Kidney tubule cell (primary cell): Measurements from ENCODE around the gene C1orf35.

Source experiments
- DNase-seq: peaks from one replicate; pipeline ENCODE4 v3.0.0-alpha.2; 2018; ENCODE audit warnings: low spot score

C1orf35 gene

DNA sequence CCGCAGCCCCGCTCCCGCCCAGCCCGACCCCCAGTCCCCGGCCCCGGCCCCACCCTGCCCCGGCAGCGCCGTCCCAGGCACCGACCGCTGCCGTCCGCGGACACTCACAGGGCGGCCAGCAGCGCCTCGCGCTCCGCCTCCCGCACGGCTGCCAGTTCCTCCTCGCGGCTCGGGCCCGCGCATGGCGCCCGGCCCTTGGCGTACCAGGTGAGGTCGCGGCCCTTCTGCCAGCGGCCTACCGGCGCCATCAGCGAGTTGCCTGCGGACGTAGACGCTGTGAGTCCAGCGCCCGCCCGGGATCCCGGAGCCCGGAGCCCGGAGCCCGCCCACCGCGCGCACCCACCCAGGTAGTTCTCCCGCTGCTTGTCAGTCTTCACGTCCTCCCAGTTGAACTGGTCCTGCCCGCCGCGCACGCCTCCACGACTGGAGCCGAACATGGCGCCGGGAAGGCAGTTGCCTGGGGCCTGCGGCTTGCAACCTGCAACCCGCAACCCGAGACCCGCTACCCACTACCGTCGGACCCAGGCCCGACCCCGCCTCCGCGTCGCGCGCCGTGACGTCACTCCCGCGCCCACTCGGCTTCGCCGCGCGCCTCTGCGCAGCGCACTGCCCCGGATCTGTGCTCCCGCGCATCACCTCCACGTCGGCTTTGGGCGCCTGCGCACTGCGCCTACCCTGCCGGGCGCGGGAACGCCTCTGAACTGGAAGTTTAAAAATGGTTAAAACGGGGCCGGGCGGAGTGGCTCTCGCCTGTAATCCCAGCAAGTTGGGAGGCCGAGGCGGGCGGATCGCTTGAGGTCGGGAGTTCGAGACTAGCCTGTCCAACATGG is at the start of gene C1orf35:
Gene C1orf35 (minus strand): TSS at position 535 of the 830 bp plus-strand sequence. CDS start 98 bp downstream, at position 437.
- peak; percentile 93 for DNase-seq

DNA sequence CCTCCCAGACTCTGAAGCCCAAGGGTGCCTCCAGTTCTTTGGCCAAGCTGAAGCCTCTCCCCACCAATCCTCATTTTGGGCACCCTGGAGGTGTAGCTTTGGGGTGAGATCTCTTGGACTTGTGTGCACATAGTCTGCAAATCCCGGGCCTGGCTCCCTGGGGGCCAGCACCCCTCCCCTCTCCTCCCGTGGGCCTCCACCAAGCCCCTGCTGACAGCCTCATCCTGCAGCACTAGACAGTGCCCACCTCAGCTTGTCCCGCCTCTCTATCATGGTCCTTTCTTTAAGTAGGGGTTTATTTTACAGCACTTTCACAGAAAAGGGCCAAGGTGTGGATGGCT is 49.8 kb upstream of the C1orf35 start:
- no peak for DNase-seq

DNA sequence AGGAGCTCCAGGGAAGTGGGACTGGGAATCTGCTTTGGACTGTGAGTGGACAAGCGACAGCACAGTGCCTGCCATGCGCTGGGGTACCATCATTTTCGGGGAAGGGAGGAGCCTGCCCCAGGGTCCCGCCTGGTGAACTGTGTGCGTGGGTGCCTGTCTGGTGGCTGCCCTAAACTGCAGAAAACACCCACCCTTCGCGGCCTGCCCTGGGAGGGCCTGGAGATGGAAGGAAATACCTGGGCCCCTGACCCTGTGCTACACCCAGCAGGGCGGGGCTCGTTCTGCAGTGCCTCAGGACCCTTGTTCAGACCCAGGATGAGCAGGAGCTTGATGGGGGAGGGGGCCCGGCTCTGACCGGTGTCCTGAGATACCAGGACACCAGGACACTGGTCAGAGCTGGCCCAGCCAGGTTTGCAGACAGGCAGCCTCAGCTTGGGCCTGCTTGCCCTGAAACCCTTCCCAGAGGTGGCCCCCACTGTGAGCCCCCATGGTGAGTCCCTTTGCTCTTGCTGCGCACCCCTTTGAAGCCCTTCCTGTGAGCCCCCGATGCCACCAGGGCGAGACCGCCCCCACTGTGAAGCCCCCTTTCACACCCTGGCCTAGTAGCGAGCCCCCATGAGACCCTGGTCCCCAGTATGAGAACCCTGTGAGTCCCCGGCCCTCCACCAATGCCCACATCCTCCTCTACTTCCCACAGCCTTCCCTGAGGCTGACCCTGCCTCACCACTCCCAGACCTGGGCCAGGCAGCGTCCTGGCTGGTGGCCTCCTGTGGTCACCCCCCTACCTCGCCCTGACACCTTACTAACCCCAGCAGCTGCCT is 49.2 kb upstream of the C1orf35 start:
- DNase-seq, result no peak

DNA sequence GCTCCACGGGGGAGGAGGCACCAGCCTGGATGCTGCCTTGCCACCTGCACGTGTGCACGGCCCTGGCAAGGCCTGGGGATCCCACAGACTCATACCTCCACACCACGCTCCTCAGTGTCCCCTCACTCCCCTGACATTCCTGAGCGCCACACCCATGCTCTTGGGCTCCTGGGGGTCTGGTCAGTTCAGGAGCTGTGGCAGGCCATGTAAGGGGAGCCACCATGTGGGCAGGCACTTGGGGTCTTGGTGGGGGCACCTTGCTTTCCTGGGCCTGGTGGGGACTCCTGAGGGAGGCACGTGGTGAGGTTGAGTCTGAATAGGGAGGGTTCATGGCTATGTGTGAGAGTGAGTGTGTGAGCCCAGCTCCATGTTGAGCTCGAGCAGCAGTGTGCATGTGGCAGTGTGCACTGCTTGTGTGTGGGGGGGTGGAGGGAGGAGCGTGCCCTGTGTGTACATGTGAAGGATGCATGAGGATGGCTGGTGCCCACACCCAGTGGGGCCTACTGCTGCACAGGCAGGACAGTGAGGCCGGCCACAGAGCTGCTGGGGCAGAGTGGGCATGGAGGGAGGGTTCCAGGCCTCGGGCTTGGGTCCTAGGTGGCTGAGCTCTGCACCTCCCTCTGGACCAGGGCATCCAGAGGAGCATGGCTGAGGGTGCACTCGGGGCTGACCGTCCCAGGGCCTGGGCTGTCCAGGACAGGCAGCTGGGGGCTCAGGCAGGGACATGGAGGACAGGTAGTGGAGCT is 48.2 kb upstream of the C1orf35 start:
- no peak for DNase-seq

DNA sequence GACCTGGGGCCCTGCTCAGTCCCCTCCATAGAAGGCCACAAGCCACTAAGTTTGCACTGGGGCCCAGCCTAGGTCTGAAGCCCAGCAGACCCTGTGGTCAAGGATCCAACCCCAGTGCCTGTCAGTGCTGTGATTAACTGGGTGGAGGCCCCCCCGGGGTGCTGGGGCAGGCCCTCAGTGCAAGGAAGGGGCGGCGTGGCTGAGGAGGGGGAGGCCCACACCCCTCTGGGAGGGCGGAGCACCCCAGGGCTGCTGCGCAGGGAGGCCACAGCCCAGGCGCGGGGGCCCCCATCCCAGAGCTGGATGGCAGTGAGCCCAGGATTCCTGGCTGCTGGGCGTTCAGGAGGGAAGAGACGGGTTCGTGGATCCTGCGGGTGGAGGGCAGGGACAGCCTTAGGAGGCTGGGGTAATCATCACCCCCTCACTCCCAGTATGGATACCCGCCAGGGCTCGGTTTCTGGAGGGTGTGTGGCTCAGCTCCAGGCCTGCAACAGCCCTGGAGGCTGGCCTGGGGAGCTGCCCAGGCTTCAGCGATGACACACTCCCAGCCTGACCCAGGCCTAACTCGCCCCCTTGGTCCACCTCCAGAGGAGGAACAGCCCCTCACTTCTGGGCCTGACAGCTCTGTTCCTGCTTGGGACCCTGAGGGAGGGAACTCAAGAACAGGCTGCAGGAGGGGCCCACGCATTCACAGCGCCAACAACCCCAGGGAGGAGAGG is 47.5 kb upstream of the C1orf35 start:
- peak; percentile 12 for DNase-seq

DNA sequence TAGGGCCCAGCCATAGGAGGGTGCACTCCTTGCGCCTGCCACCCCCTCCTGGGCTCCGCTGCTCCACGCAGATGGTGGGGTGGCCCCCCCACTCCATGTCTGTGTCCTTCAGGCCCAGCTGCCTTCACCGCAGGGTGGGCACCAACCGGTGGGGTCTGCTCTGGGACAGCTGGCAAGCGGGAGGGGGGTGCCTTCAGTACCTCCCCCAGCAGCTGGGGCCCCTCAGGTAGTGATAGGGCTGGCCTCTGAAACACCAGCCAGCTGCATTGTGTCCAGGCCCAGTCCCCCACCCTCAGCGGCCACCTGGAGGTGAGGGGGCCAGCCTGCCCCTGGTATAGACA is 47.0 kb upstream of the C1orf35 start:
- DNase-seq, result no peak

DNA sequence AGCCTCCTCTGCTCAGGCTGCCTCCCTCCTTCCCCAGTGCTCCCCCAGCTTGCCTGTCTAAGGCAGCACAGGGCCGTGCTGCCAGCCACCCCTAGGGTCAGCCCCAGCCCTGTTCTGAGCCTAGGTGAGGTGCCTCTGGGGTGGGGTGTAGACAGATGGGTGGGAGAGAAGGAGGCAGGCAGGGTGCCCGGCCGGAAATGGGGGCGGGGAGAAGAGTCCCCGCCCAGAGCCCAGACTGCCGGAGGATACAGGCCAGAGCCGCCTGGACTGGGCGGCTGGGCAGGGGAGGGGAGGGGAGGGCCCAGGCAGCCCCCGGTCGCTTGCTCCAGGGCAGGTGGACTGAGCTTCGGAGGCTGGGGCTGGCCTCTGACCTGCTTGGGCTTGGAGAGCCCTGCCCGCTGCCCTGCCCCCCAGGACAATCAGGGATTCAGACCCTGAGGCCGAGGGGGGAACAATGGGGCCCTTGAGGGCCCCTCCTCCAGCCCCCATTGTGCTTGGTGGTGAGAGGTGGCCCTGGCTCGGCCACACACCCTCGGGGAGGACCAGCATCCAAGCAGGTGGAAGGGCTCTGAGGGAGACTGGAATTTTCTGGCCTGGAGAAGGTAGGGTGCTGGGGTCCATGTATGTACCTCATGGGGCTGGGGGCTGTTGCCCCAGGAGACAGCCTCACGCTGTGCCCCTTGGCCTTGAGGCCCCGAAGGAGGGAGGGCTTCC is 46.4 kb upstream of the C1orf35 start, which contains the start of gene GJC2:
Gene GJC2 (plus strand): TSS at position 525 of the 714 bp plus-strand sequence. CDS start 7,829 bp downstream, outside the sequence.
- DNase-seq, result no peak

DNA sequence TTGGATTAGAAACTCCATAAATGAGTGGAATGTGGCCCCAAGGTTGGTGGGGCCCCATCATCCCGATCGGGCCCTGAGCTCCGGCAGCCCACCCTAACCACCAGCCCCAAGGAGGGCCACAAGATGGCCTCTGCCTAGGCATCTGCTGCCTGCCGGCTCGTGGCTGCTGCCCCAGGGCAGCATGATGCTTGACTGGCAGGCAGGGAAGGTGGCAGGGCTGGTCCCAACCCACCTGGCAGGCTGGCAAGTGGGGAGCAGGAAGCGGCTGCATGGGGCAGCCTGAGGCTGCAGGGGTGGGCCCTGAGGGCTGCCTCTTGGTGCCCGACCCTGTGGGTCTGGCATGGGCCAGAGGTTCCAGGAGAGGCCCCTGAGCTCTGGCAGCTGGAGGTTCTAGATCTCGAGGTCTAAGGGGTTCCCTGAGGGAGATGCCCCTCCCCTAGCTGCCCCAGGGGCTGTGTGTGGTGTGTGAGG is 45.8 kb upstream of the C1orf35 start:
- DNase-seq, result no peak

DNA sequence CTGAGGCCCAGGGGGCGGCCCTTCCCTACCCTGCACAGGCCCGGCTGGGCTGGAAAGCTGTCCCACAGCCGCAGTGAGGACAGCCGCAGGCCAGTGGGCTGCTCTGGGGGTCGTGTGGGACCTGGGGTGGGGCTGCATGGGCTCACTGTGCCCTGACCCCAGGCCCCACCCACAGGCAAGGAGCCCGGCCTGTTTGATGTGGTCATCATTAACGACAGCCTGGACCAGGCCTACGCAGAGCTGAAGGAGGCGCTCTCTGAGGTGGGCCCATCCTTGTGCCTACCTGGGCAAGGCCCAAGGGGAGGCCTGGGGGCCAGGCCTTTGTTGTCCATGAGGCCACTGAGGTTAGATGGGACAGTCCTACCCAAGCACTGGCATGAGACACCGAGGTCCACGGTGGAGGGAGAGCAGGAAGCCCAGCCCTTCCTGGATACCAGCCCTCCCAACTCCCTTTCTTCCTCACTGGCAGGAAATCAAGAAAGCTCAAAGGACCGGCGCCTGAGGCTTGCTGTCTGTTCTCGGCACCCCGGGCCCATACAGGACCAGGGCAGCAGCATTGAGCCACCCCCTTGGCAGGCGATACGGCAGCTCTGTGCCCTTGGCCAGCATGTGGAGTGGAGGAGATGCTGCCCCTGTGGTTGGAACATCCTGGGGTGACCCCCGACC is 45.2 kb upstream of the C1orf35 start:
- DNase-seq, result no peak

DNA sequence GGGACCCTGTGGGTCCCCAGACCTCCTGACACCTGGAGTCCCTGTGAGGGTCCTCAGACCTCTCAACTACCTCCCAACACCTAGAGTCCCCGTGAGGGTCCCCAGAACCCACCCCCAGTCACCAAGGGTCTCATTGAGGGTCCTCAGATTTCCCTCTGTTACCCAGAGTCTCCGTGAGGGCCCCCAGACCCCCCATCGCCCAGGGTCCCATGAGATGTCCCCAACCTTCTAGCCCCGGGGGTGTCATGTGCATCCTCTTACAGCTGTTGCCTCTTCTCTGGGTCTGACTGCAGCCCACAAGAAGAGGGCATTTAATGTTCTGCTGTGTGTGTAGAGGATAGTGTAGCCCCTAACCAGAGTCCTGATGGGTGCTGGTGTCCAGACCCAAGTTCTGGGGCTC is 44.6 kb upstream of the C1orf35 start:
- DNase-seq, result no peak

DNA sequence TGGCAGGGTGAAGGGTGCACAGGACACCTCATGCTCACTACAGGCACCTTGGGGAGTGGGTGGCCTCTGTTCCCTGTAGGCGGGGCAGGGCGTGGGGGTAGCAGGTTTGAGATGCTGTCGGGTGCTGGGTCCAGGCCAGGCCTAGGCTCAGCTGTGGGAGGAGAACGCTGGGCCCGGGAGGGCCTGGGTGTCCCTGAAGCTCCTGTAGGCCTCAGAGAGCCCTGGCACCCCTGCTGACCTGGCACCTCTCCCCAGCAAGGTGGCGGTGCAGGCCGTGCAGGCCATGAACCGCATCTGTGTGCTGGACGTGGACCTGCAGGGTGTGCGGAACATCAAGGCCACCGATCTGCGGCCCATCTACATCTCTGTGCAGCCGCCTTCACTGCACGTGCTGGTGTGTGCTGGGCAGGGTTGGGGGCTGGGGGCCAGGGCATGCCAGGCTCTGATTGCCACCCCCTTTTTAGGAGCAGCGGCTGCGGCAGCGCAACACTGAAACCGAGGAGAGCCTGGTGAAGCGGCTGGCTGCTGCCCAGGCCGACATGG is 44.1 kb upstream of the C1orf35 start:
- DNase-seq, result no peak

DNA sequence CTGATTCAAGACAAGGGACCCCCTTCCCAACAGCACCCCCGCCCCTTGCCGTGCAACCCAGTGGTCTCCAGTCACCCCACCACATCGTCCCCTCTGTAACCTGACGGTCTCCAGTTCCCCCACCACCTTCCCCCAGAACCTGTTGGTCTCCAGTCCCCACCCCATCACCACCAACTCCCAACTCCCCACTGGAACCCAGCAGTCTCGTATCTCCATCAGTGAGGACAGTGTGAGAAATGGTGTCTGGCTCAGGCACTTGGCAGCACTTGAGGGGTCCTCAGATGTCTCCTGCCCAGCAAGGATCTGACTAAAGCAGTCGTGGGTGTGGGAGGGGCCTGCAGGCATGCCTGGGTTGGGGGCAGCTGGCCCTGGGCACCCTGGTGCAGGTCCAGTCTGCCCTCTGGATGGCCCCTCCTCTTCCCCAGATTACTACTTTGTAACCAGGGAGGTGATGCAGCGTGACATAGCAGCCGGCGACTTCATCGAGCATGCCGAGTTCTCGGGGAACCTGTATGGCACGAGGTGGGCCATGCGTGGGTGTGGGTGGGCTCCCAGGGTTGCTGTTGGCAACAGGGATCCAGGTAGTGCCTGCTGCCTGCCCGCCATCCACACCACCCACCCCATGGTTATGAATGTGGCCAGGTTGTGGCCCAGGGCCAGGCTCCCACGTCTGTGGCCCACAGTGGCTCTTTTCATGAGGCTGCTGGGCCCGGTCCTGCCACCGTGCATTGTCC is 43.5 kb upstream of the C1orf35 start:
- DNase-seq, result no peak

DNA sequence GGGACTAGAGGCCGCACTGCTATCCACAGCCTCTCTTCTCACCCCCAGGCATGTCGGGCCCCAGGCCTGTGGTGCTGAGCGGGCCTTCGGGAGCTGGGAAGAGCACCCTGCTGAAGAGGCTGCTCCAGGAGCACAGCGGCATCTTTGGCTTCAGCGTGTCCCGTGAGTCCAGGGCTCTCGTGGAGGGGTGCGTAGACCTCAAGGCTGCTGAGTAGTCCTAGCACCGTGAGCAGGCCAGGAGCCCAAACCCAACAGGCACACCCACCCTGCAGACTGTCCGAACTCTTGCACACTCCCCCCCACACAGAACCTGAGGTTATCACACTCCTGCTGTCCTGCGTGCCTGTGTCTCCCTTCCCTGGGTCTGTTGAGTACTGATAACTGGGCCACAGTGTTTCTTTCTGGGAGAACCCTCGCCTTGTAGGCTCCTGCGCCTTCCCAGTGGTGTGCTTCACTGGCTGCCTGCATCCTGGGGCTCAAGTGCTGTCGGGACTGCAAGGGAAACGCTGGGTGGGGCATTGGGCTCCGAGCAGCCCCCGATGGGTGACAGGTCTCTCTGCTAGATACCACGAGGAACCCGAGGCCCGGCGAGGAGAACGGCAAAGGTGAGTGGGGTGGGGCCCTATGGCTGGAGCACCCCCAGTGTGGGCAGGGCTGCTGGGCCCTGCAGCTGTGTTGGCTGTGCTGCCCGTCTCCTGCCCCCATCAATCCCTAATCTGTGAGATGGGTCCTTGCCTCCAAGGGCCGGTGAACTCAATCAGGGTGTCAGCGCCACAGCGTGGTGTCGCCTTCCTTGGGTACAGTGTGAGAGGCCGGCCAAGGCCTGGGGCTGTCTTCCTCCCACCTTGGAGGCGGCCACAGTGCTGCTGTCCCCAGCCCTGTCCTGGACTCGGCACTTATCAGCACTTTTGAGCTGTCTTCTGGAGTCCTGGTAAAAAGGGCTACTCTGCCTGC is 42.6 kb upstream of the C1orf35 start:
- DNase-seq, result no peak

DNA sequence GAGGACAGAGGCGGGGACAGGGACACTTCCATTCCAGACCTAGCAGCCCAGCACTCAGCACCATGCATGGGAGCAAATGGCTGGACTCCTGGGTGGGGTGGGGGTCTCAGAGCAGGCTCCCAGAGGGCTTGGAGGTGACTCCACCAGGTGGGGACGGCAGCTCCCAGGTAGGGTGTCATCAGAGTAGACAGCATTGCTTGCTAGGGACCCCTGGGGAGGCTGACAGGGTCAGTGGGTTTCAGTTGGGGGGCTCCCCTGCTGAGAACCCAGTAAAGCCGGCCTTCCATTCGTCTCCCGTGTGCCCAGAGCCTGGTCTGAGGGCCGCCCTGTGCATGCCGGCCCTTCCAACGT is 41.8 kb upstream of the C1orf35 start:
- no peak for DNase-seq

DNA sequence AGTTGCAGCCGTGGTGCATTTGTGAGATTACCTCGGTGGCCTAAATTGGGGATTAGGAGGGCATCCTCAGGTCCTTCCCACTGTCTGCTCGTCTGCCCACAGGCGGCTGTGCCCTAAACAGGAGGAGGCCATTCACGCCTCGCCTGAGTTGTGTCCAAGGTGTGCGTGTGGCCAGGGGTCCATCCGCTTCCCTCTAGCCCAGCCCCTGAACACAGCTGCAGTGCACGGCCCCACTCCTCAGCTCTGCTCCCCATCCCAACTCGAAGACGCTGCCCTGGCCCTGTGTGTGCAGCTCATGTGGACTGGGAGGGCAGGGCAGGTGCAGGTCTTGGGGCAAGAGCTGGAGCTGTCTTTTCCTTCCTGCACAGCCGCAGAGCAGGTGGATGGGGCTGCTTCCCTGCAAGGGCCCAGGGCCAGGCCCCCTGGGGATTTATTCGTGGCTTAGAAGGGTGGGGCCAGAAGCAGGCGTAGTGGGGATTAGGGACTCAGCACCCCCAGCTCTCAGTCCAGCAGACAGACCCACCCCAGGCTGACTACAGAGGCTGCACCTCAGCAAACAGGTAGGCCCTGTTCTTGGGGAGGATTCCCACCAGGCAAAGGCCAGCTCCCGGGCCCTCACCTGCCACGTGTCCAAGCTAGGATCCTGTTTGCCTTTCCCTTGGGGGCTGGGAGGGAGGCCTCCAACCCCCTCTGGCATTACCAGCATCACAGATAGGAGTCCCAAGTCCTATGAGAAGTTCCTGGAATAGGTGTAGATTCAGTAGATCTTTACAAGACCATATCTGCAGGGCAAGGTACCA is 41.3 kb upstream of the C1orf35 start:
- DNase-seq, result no peak

DNA sequence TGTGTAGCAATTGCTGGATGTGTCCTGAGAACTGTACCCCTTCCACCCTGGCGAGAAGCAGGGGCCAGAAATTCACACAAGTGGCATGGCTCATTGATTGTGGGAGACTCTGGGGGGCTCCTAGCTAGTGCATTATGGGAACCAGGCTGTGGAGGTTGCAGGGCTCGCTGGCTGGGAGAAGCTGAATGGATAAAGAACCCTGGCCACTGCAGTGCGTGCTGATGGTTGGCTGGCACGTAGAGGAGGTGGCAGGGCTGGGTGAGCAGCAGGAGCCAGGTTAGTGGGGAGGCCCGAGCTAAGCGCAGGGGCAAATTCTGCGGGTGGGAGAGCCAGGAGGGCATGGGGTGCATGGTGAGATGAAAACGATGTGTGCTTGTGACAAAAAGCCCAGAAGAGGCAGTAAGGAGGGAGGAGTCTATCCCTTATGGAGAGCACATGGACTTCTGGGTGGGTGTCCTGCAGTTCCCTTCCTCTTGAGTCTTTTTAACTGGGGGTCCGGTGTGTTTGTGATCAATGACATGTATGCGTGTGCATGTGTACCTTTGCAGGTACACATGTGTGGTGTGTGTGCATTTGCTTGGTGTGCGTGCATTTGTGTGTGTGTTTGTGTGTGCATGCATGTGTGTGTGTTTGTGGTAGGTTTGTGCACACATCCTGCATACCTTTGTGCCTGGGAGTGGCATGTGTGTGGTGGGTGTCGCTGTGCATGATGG is 40.5 kb upstream of the C1orf35 start:
- DNase-seq, result no peak

DNA sequence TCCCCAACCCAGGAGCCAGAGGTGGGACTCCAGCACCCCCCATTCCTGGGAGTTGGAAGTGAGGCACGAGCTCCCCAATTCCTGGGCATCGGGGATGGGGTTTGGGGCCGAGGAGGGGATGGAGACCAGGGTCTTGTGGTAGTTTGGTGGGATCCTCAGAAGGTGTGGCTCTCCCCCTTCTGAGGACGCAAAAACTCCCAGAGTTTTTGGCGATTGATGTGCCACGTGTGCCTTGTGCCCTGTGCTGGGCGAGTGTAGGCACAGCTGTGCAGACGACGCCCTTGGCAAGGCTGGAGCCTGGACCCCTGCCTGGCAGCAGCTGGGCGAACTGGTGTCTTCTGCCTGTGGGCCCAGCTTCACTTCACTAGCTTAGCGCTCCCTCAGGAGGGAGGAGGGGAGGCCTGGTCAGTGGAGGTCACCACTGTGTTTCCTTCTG is 39.6 kb upstream of the C1orf35 start:
- DNase-seq, result no peak
